Spleen (tissue), 11 donors: Measurements from ENCODE around the gene TLDC2. TPM values are rescaled to one million over a fixed set of nuclear protein-coding genes. Genes with fewer than 3 reads are reported as not detected.
A peak's percentile ranks its signal among the peaks of the same experiment; 100 is the strongest.

ENCODE experiments used
- DNase-seq: peaks from one replicate; pipeline ENCODE4 v3.0.0-alpha.2; 2020
- H3K27ac ChIP-seq, 8 donors: fragments of 200-600 bp; sonication (generic) in 7 of 8; 1 replicate in 4 of 8; 2 replicates in 4 of 8; pipeline versions ENCODE4 v1.5.0 to v1.8.0; 2016 to 2021; ENCODE audit warnings: inconsistent platforms in 4 of 8, mild to moderate bottlenecking in 4 of 8, moderate library complexity in 1 of 8
- H3K27me3 ChIP-seq, 7 donors: fragments of 200-600 bp; sonication (generic) in 6 of 7; replicated peaks in 1 of 7; 1 replicate in 4 of 7; 2 replicates in 3 of 7; pipeline versions ENCODE4 v1.5.0 to v1.8.0; 2016 to 2021; ENCODE audit warnings: inconsistent platforms in 3 of 7, mild to moderate bottlenecking in 1 of 7
- H3K36me3 ChIP-seq, 6 donors: fragments of 200-600 bp; sonication (generic) in 5 of 6; 1 replicate in 4 of 6; 2 replicates in 2 of 6; pipeline versions ENCODE4 v1.5.0 to v1.8.0; 2016 to 2021; ENCODE audit warnings: inconsistent platforms in 2 of 6
- H3K4me1 ChIP-seq, 6 donors: fragments of 200-600 bp; sonication (generic) in 5 of 6; 1 replicate in 3 of 6; 2 replicates in 3 of 6; pipeline versions ENCODE4 v1.5.0 to v1.8.0; 2016 to 2021; ENCODE audit warnings: inconsistent platforms in 3 of 6
- H3K4me3 ChIP-seq, 8 donors: fragments of 200-600 bp; sonication (generic) in 7 of 8; 1 replicate in 4 of 8; 2 replicates in 4 of 8; pipeline versions ENCODE4 v1.5.0 to v1.8.0; 2016 to 2021; ENCODE audit warnings: inconsistent platforms in 4 of 8, mild to moderate bottlenecking in 4 of 8, moderate library complexity in 2 of 8
- H3K9me3 ChIP-seq, 8 donors: fragments of 200-600 bp; sonication (generic) in 7 of 8; 1 replicate in 4 of 8; 2 replicates in 4 of 8; pipeline versions ENCODE4 v1.5.0 to v1.8.0; 2016 to 2021; ENCODE audit warnings: inconsistent platforms in 4 of 8
- POLR2A ChIP-seq, 3 donors: fragments of 450-650 bp; IDR thresholded peaks; one replicate each; pipeline ENCODE4 v1.5.1; 2017; ENCODE audit warnings: antibody characterized with exemption in 3 of 3, mild to moderate bottlenecking in 1 of 3
- POLR2AphosphoS5 ChIP-seq, 3 donors: sonication (generic); formaldehyde crosslinking; IDR thresholded peaks; one replicate each; pipeline ENCODE4 v1.5.1; 2017; ENCODE audit warnings: antibody characterized with exemption in 3 of 3
- WGBS, 5 donors: extraction: QIAGEN DNeasy Blood & Tissue Kit in 3 of 5; methylation state at CpG; one replicate each; pipeline versions ENCODE4 v1.1.5 to v1.1.7; 2013 to 2018; 5-methylcytosine and 5-hydroxymethylcytosine counted together
- intact Hi-C: fragments of 100-400 bp; cut with DNase I; formaldehyde crosslinking; loops from one replicate; pipeline ENCODE4 v1.15.0; 2023; ENCODE audit warnings: low total_unique reads
- polyA plus RNA-seq, 3 donors: library from polyadenylated mRNA; stranded (reverse); fragments of 200-250 nt; gene quantifications; one replicate each; pipeline ENCODE4 v1.2.1, GENCODE V29; 2013
- total RNA-seq, 7 donors: library from RNA; depleted of rRNA in 3 of 7; stranded (reverse); fragments of >200 nt in 3 of 7; fragmentation: NEBNext Ultra II Directional in 4 of 7; extraction: Animal tissue kit (Norgen Biotek cat#: 25700) in 4 of 7; gene quantifications; one replicate each; pipeline versions ENCODE4 v1.1.0 to v1.2.1, GENCODE V29; 2016 to 2021
- TF ChIP-seq, protein P1 (sequence below), 11 experiments: fragments of 200-600 bp in 7 of 11; fragments of 450-650 bp in 4 of 11; sonication (generic) in 4 of 11; IDR thresholded peaks in 8 of 11; conservative IDR thresholded peaks in 3 of 11; 1 replicate in 7 of 11; 2 replicates in 4 of 11; pipeline versions ENCODE4 v1.4.0 to v1.8.0; 2016 to 2021; ENCODE audit warnings: antibody characterized with exemption in 11 of 11, inconsistent platforms in 4 of 11, mild to moderate bottlenecking in 1 of 11
- donor health status: healthy with polysubstance abuse.
- donor health status: DM: no; HTN: no; CAD: no; lungs with moderate emphysema.
- donor health status: DM: no; HTN: no; CAD: no.
- donor health status: Bipolar disorder and iron deficiency.
- donor health status: healthy.
- donor health status: DM: no; HTN: no; CAD: no.
- donor health status: DM: yes; HTN: yes; CAD: no.

Gene TLDC2
- total and polyA plus RNA-seq, 10 donors: 0.05 to 0.16 (median 0.11) TPM; not detected in 7

DNA sequence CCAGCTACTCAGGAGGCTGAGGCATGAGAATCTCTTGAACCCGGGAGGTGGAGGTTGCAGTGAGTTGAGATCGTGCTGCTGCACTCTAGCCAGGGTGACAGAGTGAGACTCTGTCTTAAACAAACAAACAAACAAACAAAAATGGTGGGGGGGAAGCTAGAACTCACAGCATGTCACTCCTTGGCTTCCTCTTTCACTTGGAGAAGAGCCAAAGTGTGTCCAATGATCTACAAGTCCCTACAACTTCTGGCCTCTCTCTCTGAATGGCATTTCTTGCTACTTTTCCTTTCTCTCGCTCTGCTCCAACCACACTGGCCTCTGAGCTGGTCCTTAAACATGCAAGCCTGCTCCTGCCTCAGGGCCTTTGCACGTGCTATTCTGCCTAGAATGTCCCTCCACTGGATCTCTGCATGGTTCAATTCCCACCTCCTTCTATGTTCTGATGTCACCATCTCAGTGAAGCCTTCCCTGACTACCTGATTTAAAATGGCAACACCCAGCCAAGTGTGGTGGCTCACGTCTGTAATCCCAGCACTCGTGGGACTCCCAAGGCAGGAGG lies 8.1 kb downstream of the TLDC2 start:
- DNase-seq: peak; percentile 45
- 72 to 82% (median 80%) methylated on average over 6 of the region's 6 CpGs for WGBS, 5 donors
- intact Hi-C loops: no loop called here
- H3K4me3 ChIP-seq: no peak overlapping the region
- peaks cover 8 to 17% (median 11%) of the 10 kb centered on the region in 6 donors for H3K4me1 ChIP-seq
- peaks cover 0 to 5% (median 2%) of the 10 kb centered on the region in 6 donors for H3K36me3 ChIP-seq
- H3K27ac ChIP-seq: no peak overlapping the region
- no peaks in the 10 kb centered on the region for H3K27me3 ChIP-seq
- TF ChIP-seq POLR2AphosphoS5 (IDR thresholded peaks at IDR 0.05): no peak
- TF ChIP-seq, protein P1, sequence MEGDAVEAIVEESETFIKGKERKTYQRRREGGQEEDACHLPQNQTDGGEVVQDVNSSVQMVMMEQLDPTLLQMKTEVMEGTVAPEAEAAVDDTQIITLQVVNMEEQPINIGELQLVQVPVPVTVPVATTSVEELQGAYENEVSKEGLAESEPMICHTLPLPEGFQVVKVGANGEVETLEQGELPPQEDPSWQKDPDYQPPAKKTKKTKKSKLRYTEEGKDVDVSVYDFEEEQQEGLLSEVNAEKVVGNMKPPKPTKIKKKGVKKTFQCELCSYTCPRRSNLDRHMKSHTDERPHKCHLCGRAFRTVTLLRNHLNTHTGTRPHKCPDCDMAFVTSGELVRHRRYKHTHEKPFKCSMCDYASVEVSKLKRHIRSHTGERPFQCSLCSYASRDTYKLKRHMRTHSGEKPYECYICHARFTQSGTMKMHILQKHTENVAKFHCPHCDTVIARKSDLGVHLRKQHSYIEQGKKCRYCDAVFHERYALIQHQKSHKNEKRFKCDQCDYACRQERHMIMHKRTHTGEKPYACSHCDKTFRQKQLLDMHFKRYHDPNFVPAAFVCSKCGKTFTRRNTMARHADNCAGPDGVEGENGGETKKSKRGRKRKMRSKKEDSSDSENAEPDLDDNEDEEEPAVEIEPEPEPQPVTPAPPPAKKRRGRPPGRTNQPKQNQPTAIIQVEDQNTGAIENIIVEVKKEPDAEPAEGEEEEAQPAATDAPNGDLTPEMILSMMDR (IDR thresholded peaks at IDR 0.05 in 8 of 11, conservative IDR thresholded peaks at IDR 0.05 in 3 of 11): no peak
- no peak for TF ChIP-seq POLR2A (IDR thresholded peaks at IDR 0.05)
- no peaks in the 10 kb centered on the region for H3K9me3 ChIP-seq

DNA sequence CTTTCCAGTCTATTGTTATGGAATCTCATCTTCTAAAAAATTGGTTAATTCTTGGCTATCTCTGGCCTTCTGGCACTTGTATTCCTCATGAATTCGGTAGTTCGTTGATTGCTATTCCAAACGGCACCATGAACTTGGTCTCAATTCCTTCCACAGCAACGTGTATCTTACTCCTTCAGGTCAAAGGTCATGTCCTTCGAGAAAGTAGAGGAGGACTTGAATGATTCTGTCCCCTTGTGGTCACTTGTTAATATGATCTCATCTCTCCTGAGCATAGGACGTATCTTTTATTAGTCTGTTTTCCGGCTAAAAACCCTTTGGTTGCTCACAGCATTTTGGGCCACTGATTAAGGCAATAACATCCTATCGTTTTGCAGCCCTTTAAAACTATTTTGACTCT lies 9.4 kb downstream of the TLDC2 start:
- TF ChIP-seq, protein P1 (IDR thresholded peaks at IDR 0.05 in 8 of 11, conservative IDR thresholded peaks at IDR 0.05 in 3 of 11): no peak
- TF ChIP-seq POLR2A (IDR thresholded peaks at IDR 0.05): no peak
- intact Hi-C loops: no loop called here
- WGBS, 5 donors: 68 to 79% (median 74%) methylated on average over 8 of the region's 8 CpGs

DNA sequence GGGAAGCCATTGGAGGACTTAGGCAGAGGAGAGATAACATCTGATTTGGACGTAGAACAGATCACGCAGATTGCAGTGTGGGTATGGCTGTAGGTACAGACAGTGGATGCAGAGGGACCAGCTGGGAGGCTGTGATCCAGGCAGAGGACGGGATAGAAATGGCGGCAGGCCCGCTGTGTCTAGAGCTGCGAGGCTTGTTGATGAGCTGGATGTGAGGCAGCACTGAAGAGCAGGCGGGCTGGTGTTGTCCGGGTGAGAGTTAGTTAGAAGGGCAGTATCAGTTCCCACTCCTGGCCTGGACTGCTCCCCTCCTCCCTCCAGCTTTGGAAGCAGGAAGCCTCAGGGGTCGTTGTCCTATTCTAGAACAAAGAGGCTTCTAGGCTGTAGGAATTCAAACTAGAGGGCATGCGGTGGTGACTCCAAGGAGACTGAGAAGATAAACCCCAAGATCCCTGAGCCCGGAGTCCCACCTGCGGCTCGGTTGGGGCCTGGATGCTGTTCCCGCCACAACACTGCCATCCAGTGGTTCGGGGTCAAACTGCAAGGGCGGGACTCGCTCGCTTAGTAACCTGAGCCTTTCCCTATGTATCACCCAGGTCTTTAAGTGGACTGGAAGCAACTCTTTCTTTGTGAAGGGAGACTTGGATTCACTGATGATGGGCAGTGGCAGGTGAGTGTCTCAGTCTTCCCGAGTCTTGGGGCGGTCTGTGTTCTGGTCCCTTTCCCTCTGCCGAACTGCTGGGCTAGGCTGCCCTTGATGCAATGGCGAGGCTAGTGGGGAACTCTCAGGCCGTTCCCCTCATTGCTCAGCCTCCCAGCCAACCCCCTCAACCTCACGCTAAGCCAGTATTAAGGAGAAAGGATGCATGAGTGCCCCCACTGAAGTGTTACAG lies 11.2 kb downstream of the TLDC2 start:
- TF ChIP-seq, protein P1 (IDR thresholded peaks at IDR 0.05 in 8 of 11, conservative IDR thresholded peaks at IDR 0.05 in 3 of 11): peak; percentile 83 to 95 (median 93)
- TF ChIP-seq POLR2AphosphoS5 (IDR thresholded peaks at IDR 0.05) (peak; percentile 65 to 75 (median 75)), POLR2A (IDR thresholded peaks at IDR 0.05) (no peak)
- peaks cover 0 to 35% (median 26%) of the 10 kb centered on the region in 6 donors for H3K36me3 ChIP-seq
- peak; percentile 92 for DNase-seq
- intact Hi-C loops: no loop called here
- peak overlapping the region in 1 of 8 donors; percentile 16 for H3K4me3 ChIP-seq
- WGBS, 5 donors: 25 to 35% (median 33%) methylated on average over 19 to 24 of the region's 24 CpGs
- peaks cover 8 to 17% (median 11%) of the 10 kb centered on the region in 6 donors for H3K4me1 ChIP-seq
- H3K9me3 ChIP-seq: no peaks in the 10 kb centered on the region
- peak overlapping the region in 3 of 8 donors; percentile 13 to 34 (median 19) for H3K27ac ChIP-seq
- no peaks in the 10 kb centered on the region for H3K27me3 ChIP-seq

More for the DNA sequence above, 9.4 kb downstream of the TLDC2 start:
- Histone ChIP-seq H3K27me3 (no peaks in the 10 kb centered on the region), H3K4me1 (peaks cover 8 to 17% (median 11%) of the 10 kb centered on the region in 6 donors), H3K9me3 (no peaks in the 10 kb centered on the region), H3K4me3 (no peak overlapping the region), H3K36me3 (peaks cover 0 to 18% (median 9%) of the 10 kb centered on the region in 6 donors), H3K27ac (no peak overlapping the region)
- DNase-seq: no peak

DNA sequence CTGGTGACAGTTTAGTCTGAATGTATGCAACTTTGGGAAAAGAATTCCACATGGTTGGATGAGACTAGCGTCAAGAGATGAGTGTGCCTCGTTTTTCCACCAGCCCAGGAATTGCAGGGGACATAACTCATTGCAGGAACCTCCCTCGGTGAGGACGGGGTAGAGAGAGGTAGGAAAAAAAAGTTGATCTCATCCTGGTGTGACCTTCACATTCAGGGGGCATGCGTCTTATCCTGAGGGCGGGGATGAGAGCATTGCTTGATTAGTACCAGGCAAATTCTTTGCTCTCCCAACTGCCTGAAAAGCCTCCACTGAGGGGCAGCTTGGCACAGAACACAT lies 11.8 kb downstream of the TLDC2 start:
- WGBS, 5 donors: 54 to 69% (median 55%) methylated on average over 6 of the region's 6 CpGs
- DNase-seq: no peak
- H3K27ac ChIP-seq: peak overlapping the region in 2 of 8 donors; percentile 19 to 34
- no peaks in the 10 kb centered on the region for H3K27me3 ChIP-seq
- intact Hi-C loops: no loop called here
- H3K9me3 ChIP-seq: no peaks in the 10 kb centered on the region
- peaks cover 0 to 42% (median 32%) of the 10 kb centered on the region in 6 donors for H3K36me3 ChIP-seq
- TF ChIP-seq POLR2A (IDR thresholded peaks at IDR 0.05): no peak
- TF ChIP-seq, protein P1 (IDR thresholded peaks at IDR 0.05 in 8 of 11, conservative IDR thresholded peaks at IDR 0.05 in 3 of 11): no peak
- no peak for TF ChIP-seq POLR2AphosphoS5 (IDR thresholded peaks at IDR 0.05)
- peaks cover 8 to 17% (median 11%) of the 10 kb centered on the region in 6 donors for H3K4me1 ChIP-seq
- no peak overlapping the region for H3K4me3 ChIP-seq
